ENCODE measurements around the gene OSGIN1. TPM values are rescaled to one million over a fixed set of nuclear protein-coding genes. Genes with fewer than 3 reads are reported as not detected.

The OSGIN1 gene
- total RNA-seq, 2 donors from 2014 or later: 7.0 to 8.3 TPM

DNA sequence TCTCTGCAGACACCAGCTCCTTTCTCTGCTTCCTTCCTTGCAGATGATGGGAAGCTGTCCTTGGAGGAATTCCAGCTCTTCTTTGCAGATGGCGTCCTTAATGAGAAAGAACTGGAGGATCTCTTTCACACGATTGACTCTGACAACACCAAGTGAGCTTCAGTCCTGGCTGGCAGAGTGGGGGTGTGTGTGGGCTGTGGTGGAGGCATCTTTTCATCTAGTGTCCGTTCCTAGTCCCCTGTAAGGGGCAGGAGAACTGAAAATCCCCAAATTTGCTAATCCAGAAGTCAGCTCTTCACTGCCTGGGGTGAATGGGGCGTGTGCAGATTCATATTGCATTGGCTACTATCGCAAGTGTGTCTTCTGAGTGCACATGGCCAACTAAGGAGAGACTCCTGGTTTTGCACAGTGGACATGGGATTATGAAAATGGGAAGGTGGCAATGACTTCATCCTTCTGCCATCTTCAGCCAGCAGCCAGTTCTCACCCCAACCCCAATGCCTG is 25.4 kb downstream of the OSGIN1 start:
- no peak for ATAC-seq
- intact Hi-C loops (cut with DNase I): loop anchor here in 1 of 2 donors (10.0 kb wide), 1 partner anchor 206 kb away; the partner anchor contains the start of gene TAF1C
- no peak for DNase-seq

DNA sequence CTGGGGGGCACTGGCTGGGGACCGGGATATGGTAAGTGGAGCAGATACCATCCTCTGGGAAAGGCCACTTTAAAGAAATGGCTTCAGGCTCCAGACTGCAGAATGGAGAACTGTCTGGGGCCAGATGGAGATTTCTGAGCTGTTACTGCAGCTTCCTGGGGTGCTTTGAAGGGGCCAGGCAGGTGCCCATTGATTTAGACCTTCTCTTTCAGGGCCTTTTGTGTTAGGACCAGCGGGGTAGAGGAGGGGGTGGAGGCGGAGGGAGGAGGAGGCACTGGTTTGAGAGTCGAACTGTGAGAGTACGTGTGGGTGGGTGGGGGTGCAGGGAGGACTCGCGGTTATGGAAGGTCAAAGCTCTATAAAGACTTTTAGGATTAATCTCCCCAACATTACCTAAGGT is 26.4 kb downstream of the OSGIN1 start:
- ATAC-seq (no peak), DNase-seq (no peak)
- intact Hi-C loops (cut with DNase I): loop anchor here in 1 of 2 donors (10.0 kb wide), 1 partner anchor 205 kb away; the partner anchor contains the start of gene TAF1C

DNA sequence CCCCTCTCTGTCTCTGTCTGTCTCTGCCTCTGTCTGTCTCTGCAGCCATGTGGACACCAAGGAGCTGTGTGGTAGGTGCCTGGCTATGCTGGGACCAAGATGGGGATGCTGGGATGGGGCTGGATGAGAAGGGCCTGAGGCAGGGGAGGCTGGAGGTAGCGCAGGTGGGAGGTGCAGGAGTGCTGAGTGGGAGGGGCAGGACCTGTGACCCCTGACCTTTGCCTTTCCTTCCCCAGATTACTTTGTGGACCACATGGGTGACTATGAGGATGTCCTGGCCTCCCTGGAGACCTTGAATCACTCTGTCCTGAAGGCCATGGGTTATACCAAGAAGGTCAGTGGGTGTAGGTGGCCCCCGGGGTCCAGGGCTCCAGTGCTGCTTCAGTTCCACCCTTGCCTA is 27.8 kb downstream of the OSGIN1 start:
- no peak for ATAC-seq
- DNase-seq: no peak
- intact Hi-C loops (cut with DNase I): no loop called here

DNA sequence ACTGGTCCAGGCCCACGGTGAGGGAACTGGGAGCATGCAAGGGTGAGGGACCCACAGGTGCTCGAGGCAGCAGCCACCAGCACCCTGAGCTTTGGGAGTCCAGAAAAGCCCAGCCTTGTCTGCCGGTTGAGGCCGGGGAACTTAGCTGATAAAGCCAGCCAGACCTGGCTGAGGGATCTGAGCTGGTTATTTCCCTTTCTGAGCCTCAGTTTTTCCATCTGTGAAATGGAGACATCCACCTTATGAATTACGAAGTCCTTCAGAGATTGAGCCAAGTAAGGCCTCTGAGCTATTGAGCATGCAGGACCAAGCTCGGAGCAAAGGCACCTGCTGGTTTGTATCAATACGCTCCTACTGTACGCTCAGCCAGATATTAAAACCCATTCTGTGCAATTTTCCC is 28.8 kb downstream of the OSGIN1 start:
- no peak for DNase-seq
- no peak for ATAC-seq
- intact Hi-C loops (cut with DNase I): no loop called here

DNA sequence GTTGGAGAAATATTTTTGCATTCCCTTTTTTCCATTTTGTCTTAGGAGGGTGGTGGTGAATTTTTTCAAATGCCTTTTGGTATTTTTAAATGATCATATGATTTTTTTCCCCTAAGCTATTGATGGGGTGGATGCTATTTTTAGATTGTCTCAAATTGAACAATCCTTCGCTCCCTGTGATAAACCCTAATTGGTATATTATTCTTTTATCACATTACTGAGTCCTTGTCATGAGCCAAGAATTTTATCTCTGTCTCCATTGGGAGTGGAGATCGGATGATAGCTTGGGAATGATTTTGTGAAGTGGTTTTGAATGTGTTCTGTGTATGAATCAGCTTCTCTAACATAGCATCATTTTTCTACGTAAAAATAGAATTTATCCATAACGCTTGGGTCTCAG is 30.5 kb downstream of the OSGIN1 start:
- DNase-seq: no peak
- no peak for ATAC-seq
- intact Hi-C loops (cut with DNase I): no loop called here

GRCh38 chr16:83989300-83989699 is 36.3 kb downstream of the OSGIN1 start:
- intact Hi-C loops (cut with DNase I): no loop called here
- ATAC-seq (no peak), DNase-seq (no peak)

- intact Hi-C loops (cut with DNase I): no loop called here
- ATAC-seq (no peak), DNase-seq (no peak)
Measured at GRCh38 chr16:83990492-83990891, 37.5 kb downstream of the OSGIN1 start.

- DNase-seq (peak; percentile 40), ATAC-seq (peak; percentile 52 to 72)
- intact Hi-C loops (cut with DNase I): no loop called here
Measured at GRCh38 chr16:83992624-83993023, 39.6 kb downstream of the OSGIN1 start.

DNA sequence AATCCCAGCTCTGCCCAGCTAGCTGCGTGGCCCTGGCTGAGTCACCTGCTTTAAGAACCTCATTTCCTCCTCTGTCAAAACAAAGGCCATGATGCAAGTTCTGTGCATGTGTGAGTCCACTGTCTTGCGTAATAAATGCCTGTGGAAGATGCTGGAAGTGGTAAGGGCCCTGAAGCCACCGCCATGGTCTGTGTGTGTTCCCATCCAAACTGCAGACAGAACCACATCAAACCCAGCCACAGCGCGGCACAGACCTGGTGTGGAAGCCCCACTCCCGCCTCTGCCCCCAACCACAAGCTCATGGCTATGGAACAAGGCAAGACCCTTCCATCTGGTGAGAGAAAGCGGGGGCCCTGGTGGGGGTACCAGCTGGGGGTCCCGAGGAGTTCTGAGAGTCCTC is 41.0 kb downstream of the OSGIN1 start:
- no peak for DNase-seq
- peak in 1 of 2 donors; percentile 8 for ATAC-seq
- intact Hi-C loops (cut with DNase I): no loop called here

DNA sequence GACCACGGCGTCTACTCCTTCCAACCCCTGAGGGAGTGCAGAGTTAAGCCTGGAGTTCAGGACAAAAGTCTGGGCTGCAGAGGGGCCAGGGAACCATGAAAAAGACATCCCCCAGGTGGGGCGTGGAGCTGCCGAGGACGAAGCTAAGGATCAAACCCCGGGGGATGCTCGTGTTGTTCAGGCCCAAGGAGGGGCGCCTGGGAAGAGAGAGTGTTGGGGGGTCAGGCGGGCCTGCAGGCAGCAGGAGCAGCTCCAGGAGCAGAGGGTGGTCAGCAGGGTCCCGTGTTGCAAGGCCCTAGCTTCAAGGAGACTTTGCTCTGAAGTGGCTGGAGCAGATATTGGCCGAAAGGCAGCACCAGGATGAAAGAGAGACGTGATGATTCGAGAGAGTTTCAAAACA is 41.7 kb downstream of the OSGIN1 start:
- ATAC-seq: no peak
- intact Hi-C loops (cut with DNase I): no loop called here
- DNase-seq: no peak

DNA sequence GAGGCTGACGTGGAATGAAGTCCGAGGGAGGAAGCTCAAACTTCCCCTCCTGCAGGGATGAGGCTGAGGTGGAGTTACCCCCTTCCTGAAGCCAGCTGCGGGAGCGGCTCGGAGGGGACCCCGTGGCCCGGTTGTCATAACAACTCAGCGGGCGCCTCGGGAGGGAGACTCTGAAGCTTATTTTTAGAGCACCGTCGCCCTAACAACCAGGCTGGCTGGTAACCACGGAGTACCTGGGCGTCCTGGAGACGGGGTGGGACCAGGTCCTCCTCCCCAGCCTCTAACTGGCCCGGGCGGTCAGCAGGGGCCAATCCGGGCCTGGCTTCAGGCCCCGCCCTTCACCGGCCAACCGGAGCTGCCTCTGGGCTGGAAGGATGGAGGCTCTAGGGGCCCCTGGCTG is 42.7 kb downstream of the OSGIN1 start:
- intact Hi-C loops (cut with DNase I): no loop called here
- ATAC-seq (peak; percentile 64 to 65), DNase-seq (no peak)

GRCh38 chr16:83996481-83997252 is 43.6 kb downstream of the OSGIN1 start:
- ATAC-seq: no peak
- intact Hi-C loops (cut with DNase I): no loop called here
- no peak for DNase-seq

DNA sequence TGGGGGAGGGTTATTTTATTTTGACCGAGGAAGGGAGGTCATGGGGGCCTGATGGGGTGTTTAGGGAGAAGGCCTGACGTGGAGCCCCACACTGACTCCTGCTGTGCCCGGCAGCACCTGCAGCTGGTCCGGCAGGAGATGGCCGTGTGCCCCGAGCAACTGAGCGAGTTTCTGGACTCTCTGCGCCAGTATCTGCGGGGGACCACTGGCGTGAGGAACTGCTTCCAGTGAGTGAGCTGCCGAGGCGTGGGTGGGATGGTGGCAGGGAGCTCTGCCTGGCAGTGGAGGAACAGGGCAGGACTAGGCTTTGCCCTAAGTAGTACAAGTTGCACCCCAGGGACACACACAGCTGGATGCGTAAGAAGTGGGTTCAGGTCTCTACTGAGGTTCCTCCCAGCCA is 45.1 kb downstream of the OSGIN1 start:
- DNase-seq: no peak
- no peak for ATAC-seq
- intact Hi-C loops (cut with DNase I): no loop called here

GRCh38 chr16:84000989-84001642 is 48.1 kb downstream of the OSGIN1 start:
- intact Hi-C loops (cut with DNase I): no loop called here
- no peak for ATAC-seq
- no peak for DNase-seq

DNA sequence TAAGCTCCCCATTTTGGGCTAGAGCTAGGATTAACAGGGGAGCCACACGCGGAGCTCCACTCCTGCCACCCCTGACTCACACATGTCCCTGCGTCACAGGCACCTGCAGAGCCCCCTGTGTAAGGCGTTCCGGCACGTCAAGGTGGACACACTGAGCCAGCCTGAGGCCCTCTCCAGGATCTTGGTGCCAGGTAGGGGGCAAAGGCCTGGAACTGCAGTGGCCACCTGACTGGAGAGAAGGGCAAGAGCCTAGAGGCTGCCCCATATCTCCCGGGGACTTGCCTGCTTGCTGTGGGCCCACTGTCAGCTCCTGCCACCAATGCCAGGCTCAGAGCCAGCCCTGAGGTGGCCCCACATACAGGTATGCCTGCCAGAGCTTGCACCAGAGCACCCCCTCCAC is 48.7 kb downstream of the OSGIN1 start:
- intact Hi-C loops (cut with DNase I): no loop called here
- ATAC-seq (no peak), DNase-seq (no peak)

GRCh38 chr16:84003038-84003437 is 50.0 kb downstream of the OSGIN1 start:
- intact Hi-C loops (cut with DNase I): no loop called here
- no peak for DNase-seq

DNA sequence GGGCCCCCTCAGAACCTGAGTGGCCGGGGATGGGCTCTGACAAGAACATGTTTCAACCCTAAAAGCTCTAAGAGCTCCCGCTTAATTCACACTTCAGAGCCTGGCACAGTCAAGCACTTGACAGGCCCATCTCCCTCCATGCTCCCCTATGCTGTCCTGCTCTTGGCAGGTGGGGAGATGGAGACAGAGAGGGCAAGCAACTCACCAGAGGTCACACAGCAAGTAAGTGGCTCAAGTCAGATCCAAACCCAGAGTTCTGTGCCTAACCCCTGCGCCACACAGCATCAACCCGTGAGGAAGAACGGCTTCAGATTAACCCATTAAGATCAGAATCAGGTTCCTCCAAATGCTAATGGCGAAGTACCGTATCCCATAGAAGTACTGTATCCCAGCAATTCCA is 51.4 kb downstream of the OSGIN1 start:
- intact Hi-C loops (cut with DNase I): no loop called here
- DNase-seq (no peak), ATAC-seq (no peak)

More at GRCh38 chr16:84003038-84003437, 50.0 kb downstream of the OSGIN1 start:
- no peak for ATAC-seq

GRCh38 chr16:84005391-84005790 is 52.4 kb downstream of the OSGIN1 start:
- intact Hi-C loops (cut with DNase I): no loop called here

GRCh38 chr16:84007520-84007919 is 54.5 kb downstream of the OSGIN1 start:
- DNase-seq (no peak), ATAC-seq (no peak)
- intact Hi-C loops (cut with DNase I): no loop called here

More at GRCh38 chr16:84005391-84005790, 52.4 kb downstream of the OSGIN1 start:
- ATAC-seq (no peak), DNase-seq (no peak)

DNA sequence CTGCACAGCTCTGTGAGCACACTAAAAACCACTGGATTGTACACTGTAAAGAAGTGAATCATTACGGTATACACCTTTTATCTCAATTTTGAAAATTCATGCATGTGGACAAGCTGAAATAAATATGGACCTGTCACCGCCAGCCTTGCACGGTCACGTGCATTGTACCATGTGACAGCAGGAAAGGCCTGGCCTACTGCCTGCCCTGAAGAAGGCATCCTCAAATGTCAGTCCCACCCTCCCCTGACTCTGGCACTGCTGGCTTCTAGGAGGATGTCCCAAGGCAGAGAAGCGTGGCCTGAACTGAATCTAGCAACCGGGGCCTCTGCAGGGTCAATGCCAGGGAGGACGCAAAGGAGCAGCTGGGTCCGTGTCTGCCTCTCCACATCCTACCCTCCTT is 54.9 kb downstream of the OSGIN1 start:
- ATAC-seq (peak in 1 of 2 donors; percentile 66), DNase-seq (no peak)
- intact Hi-C loops (cut with DNase I): loop anchor here in 1 of 2 donors (2.0 kb wide), 1 partner anchor 29 kb away; no protein-coding TSS in a partner anchor
